Epithelial cell of alveolus of lung (primary cell): ENCODE results near the gene FOXI1. TPM values are rescaled to one million over a fixed set of nuclear protein-coding genes. Genes with fewer than 3 reads are reported as not detected.

ENCODE experiments used
- total RNA-seq: library from RNA; depleted of rRNA; stranded (reverse); fragments of >200 nt; gene quantifications from 2 replicates; pipeline ENCODE4 v1.2.1, GENCODE V29; 2015

Gene FOXI1
- not detected in 2 replicates for total RNA-seq

DNA sequence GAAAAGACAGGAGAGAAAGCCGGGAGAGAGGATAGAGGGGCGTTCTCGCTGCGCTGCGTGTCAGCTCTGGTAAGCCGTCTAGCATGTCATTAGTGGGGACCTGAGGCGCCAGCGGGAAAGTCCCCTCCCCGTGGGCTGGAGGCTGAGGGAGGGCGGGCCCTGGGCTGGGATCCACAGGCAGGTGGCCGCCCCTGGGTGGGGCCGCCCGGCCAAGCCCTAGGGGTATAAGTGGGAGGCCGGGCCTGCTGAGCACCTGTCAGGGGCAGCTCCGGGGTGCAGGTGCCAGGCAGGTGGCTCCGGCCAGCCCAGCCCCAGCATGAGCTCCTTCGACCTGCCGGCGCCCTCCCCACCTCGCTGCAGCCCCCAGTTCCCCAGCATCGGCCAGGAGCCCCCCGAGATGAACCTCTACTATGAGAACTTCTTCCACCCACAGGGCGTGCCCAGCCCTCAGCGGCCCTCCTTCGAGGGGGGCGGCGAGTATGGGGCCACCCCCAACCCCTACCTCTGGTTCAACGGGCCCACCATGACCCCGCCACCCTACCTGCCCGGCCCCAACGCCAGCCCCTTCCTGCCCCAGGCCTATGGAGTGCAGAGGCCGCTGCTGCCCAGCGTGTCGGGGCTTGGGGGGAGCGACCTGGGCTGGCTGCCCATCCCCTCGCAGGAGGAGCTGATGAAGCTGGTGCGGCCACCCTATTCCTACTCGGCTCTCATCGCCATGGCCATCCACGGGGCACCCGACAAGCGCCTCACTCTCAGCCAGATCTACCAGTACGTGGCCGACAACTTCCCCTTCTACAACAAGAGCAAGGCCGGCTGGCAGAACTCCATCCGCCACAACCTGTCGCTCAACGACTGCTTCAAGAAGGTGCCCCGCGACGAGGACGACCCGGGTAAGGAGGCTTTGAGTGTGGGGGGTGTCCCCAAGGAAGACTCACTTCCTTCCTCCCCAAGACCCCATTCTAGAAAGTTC, at the start of gene FOXI1:
TSS of gene FOXI1 (plus strand) at position 256 of the 970 bp plus-strand sequence. CDS start at position 317, 61 bp downstream.

Other genes with a start within 250 kb of the FOXI1 start
- 14.7 and 35.2 TPM in 2 replicates for gene INSYN2B, start 125.4 kb upstream of the FOXI1 start, total RNA-seq
- gene C5orf58, start 127.1 kb downstream of the FOXI1 start, total RNA-seq: 1.4 TPM in 1 of 2 replicates, not detected in the other
- under 0.01 TPM in 1 of 2 replicates, not detected in the other for gene LCP2, start 191.9 kb downstream of the FOXI1 start, total RNA-seq